Stomach (tissue), 4 donors: ENCODE results near the gene ETV3L.

Experiments used
- CTCF ChIP-seq, 7 experiments: fragments of 450-650 bp in 4 of 7; fragments of 200-600 bp in 3 of 7; sonication (generic) in 3 of 7; IDR thresholded peaks; one replicate each; pipeline ENCODE4 v1.5.1; 2016 to 2019; ENCODE audit warnings: antibody characterized with exemption in 7 of 7, control low read depth in 2 of 7, mild to moderate bottlenecking in 1 of 7
- EP300 ChIP-seq: sonication (generic); formaldehyde crosslinking; IDR thresholded peaks from one replicate; pipeline ENCODE4 v1.6.1; 2017; ENCODE audit warnings: antibody characterized with exemption
- POLR2A ChIP-seq, 4 donors: fragments of 450-650 bp; IDR thresholded peaks; one replicate each; pipeline ENCODE4 v1.6.1; 2016; ENCODE audit warnings: antibody characterized with exemption in 4 of 4, control low read depth in 2 of 4, mild to moderate bottlenecking in 1 of 4, moderate library complexity in 1 of 4

- no peak for TF ChIP-seq POLR2A (IDR thresholded peaks at IDR 0.05)
- TF ChIP-seq CTCF (IDR thresholded peaks at IDR 0.05), result no peak
- TF ChIP-seq EP300, result no peak
These were observed 12.6 kb downstream of the ETV3L start for GRCh38 chr1:157087030-157087429.
